ENCODE measurements around the gene STPG1.

DNA sequence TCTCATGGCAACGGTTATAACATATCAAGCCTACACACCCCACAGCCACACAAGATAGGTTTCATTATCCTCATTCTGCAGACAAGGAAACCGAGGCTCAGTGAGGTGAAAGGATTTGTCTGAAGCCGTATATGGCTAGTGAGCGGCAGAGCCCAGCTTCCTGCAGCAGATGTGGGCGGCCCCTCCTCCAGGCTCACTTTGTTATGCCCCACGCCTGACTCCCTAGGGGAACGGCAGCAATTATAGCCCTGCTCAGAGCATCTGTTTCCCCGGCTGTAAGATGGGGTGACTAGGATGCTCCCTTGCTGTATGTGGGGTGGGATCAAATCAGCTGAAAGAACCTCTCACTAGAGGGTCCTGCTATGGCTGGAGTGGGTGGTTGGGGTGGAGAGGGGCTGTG is 72.3 kb downstream of the STPG1 start:
- TF ChIP-seq GATA2 (IDR thresholded peaks at IDR 0.05; ENCODE audit: low read depth, low read length) (no peak), GATA3 (IDR thresholded peaks at IDR 0.05; ENCODE audit: low read depth, low read length) (no peak)
